ENCODE results near the gene CBFA2T3.

- TF ChIP-seq, protein P1, sequence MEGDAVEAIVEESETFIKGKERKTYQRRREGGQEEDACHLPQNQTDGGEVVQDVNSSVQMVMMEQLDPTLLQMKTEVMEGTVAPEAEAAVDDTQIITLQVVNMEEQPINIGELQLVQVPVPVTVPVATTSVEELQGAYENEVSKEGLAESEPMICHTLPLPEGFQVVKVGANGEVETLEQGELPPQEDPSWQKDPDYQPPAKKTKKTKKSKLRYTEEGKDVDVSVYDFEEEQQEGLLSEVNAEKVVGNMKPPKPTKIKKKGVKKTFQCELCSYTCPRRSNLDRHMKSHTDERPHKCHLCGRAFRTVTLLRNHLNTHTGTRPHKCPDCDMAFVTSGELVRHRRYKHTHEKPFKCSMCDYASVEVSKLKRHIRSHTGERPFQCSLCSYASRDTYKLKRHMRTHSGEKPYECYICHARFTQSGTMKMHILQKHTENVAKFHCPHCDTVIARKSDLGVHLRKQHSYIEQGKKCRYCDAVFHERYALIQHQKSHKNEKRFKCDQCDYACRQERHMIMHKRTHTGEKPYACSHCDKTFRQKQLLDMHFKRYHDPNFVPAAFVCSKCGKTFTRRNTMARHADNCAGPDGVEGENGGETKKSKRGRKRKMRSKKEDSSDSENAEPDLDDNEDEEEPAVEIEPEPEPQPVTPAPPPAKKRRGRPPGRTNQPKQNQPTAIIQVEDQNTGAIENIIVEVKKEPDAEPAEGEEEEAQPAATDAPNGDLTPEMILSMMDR (IDR thresholded peaks at IDR 0.05) = no peak
- no peak for TF ChIP-seq EZH2 (IDR thresholded peaks at IDR 0.05; ENCODE audit: borderline replicate concordance, insufficient read depth, low read depth, low read length, poor library complexity, severe bottlenecking)
Measured at GRCh38 chr16:88945473-88945872, 31.5 kb downstream of the CBFA2T3 start.

Measured in B cell (primary cell).